Measurements from ENCODE around the gene GDF2. TPM values are rescaled to one million over a fixed set of nuclear protein-coding genes. Genes with fewer than 3 reads are reported as not detected.
A peak's percentile ranks its signal among the peaks of the same experiment; 100 is the strongest.

The GDF2 gene
- total RNA-seq, 1 experiment from 2014 or later: not detected

GRCh38 chr10:47308775-47309174 lies 13.5 kb upstream of the GDF2 start:
- Mint-ChIP-seq H3K4me3 (ENCODE audit: unreplicated experiment) (no peak overlapping the region), H3K36me3 (ENCODE audit: insufficient read depth, unreplicated experiment) (no peaks in the 10 kb centered on the region), H3K27me3 (ENCODE audit: insufficient read depth, unreplicated experiment) (peaks cover 32% of the 10 kb centered on the region), H3K4me1 (ENCODE audit: low read depth, unreplicated experiment) (no peaks in the 10 kb centered on the region), H3K27ac (ENCODE audit: unreplicated experiment) (no peak overlapping the region), H3K9me3 (ENCODE audit: unreplicated experiment) (no peaks in the 10 kb centered on the region)
- Histone ChIP-seq H3K4me1 (no peaks in the 10 kb centered on the region), H3K27me3 (replicated peaks; ENCODE audit: control insufficient read depth, insufficient read depth, low read length) (no peaks in the 10 kb centered on the region; the same call in 1 of the 2 replicates), H3K4me3 (ENCODE audit: low read depth, low read length) (no peak overlapping the region), H3K36me3 (ENCODE audit: control insufficient read depth, insufficient read depth, low read length) (no peaks in the 10 kb centered on the region), H3K9me3 (no peaks in the 10 kb centered on the region)
- intact Hi-C loops (cut with micrococcal nuclease; ENCODE audit: unreplicated experiment): no loop called here
- BruUV-seq (replicated peaks): no TSS peak
- ChIA-PET CTCF (interaction anchor here (1.2 kb wide), 1 partner anchor 11 kb away, joined by 3 read pairs; no protein-coding TSS in a partner anchor), POLR2A (no interaction called here)
- TF ChIP-seq CTCF (IDR thresholded peaks at IDR 0.05; ENCODE audit: insufficient read depth in 1 of 2, low read depth in 1 of 2, low read length in 1 of 2, severe bottlenecking in 1 of 2, unreplicated experiment in 1 of 2): no peak
- no peak for DNase-seq

DNA sequence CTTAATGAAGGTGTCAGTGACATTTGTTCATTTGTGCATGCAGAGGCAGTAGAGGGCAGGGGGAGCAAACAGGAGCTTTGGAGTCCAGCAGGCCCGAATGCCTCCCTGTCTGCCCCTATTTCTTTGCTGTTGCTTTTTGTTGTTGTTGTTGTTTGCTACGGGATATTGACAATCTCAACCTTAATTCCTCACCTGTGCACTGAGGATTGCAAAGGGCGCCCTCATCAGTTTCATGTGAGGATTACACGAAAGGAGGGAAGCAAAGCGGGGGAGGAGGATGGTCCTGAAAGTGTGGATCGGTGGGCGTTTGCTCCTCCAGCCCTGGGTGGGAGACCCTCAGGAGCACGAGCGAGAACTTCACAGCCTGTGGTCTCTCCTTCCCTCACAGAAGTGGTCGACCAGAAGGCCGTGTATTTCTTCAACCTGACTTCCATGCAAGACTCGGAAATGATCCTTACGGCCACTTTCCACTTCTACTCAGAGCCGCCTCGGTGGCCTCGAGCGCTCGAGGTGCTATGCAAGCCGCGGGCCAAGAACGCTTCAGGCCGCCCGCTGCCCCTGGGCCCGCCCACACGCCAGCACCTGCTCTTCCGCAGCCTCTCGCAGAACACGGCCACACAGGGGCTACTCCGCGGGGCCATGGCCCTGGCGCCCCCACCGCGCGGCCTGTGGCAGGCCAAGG lies 12.7 kb upstream of the GDF2 start:
- TF ChIP-seq CTCF (IDR thresholded peaks at IDR 0.05; ENCODE audit: insufficient read depth in 1 of 2, low read depth in 1 of 2, low read length in 1 of 2, severe bottlenecking in 1 of 2, unreplicated experiment in 1 of 2): peak in 1 of 2 experiments; percentile 13
- no peaks in the 10 kb centered on the region for H3K9me3 ChIP-seq
- intact Hi-C loops (cut with micrococcal nuclease; ENCODE audit: unreplicated experiment): no loop called here
- CTCF ChIA-PET: interaction anchor here (1.2 kb wide), 1 partner anchor 12 kb away, joined by 3 read pairs; no protein-coding TSS in a partner anchor
- POLR2A ChIA-PET: no interaction called here
- no peaks in the 10 kb centered on the region for H3K4me1 Mint-ChIP-seq (ENCODE audit: low read depth, unreplicated experiment)
- no peak overlapping the region for H3K4me3 ChIP-seq (ENCODE audit: low read depth, low read length)
- DNase-seq: no peak
- no peak overlapping the region for H3K4me3 Mint-ChIP-seq (ENCODE audit: unreplicated experiment)
- no peaks in the 10 kb centered on the region for H3K9me3 Mint-ChIP-seq (ENCODE audit: unreplicated experiment)
- H3K27me3 ChIP-seq (replicated peaks; ENCODE audit: control insufficient read depth, insufficient read depth, low read length): no peaks in the 10 kb centered on the region; the same call in 1 of the 2 replicates
- BruUV-seq (replicated peaks): no TSS peak
- H3K27ac Mint-ChIP-seq (ENCODE audit: unreplicated experiment): no peak overlapping the region
- H3K36me3 ChIP-seq (ENCODE audit: control insufficient read depth, insufficient read depth, low read length): no peaks in the 10 kb centered on the region
- no peaks in the 10 kb centered on the region for H3K36me3 Mint-ChIP-seq (ENCODE audit: insufficient read depth, unreplicated experiment)
- H3K27me3 Mint-ChIP-seq (ENCODE audit: insufficient read depth, unreplicated experiment): peaks cover 30% of the 10 kb centered on the region
- no peaks in the 10 kb centered on the region for H3K4me1 ChIP-seq

DNA sequence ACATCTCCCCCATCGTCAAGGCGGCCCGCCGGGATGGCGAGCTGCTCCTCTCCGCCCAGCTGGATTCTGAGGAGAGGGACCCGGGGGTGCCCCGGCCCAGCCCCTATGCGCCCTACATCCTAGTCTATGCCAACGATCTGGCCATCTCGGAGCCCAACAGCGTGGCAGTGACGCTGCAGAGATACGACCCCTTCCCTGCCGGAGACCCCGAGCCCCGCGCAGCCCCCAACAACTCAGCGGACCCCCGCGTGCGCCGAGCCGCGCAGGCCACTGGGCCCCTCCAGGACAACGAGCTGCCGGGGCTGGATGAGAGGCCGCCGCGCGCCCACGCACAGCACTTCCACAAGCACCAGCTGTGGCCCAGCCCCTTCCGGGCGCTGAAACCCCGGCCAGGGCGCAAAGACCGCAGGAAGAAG lies 12.2 kb upstream of the GDF2 start:
- no peak for DNase-seq
- ChIA-PET POLR2A (no interaction called here), CTCF (no interaction called here)
- Histone ChIP-seq H3K4me3 (ENCODE audit: low read depth, low read length) (no peak overlapping the region), H3K27me3 (replicated peaks; ENCODE audit: control insufficient read depth, insufficient read depth, low read length) (no peaks in the 10 kb centered on the region; the same call in 1 of the 2 replicates), H3K9me3 (no peaks in the 10 kb centered on the region), H3K4me1 (no peaks in the 10 kb centered on the region), H3K36me3 (ENCODE audit: control insufficient read depth, insufficient read depth, low read length) (no peaks in the 10 kb centered on the region)
- Mint-ChIP-seq H3K9me3 (ENCODE audit: unreplicated experiment) (no peaks in the 10 kb centered on the region), H3K27ac (ENCODE audit: unreplicated experiment) (no peak overlapping the region), H3K36me3 (ENCODE audit: insufficient read depth, unreplicated experiment) (no peaks in the 10 kb centered on the region), H3K4me3 (ENCODE audit: unreplicated experiment) (no peak overlapping the region), H3K27me3 (ENCODE audit: insufficient read depth, unreplicated experiment) (peaks cover 27% of the 10 kb centered on the region), H3K4me1 (ENCODE audit: low read depth, unreplicated experiment) (no peaks in the 10 kb centered on the region)
- intact Hi-C loops (cut with micrococcal nuclease; ENCODE audit: unreplicated experiment): no loop called here
- no peak for TF ChIP-seq CTCF (IDR thresholded peaks at IDR 0.05; ENCODE audit: insufficient read depth in 1 of 2, low read depth in 1 of 2, low read length in 1 of 2, severe bottlenecking in 1 of 2, unreplicated experiment in 1 of 2)
- no TSS peak for BruUV-seq (replicated peaks)
